ENCODE results near the gene FAM169A.
"Not testable (repeated sequence)": the region's sequence is repeated elsewhere in the genome, so short reads cannot be mapped to it uniquely, and the experiment has no call there.

The FAM169A gene

DNA sequence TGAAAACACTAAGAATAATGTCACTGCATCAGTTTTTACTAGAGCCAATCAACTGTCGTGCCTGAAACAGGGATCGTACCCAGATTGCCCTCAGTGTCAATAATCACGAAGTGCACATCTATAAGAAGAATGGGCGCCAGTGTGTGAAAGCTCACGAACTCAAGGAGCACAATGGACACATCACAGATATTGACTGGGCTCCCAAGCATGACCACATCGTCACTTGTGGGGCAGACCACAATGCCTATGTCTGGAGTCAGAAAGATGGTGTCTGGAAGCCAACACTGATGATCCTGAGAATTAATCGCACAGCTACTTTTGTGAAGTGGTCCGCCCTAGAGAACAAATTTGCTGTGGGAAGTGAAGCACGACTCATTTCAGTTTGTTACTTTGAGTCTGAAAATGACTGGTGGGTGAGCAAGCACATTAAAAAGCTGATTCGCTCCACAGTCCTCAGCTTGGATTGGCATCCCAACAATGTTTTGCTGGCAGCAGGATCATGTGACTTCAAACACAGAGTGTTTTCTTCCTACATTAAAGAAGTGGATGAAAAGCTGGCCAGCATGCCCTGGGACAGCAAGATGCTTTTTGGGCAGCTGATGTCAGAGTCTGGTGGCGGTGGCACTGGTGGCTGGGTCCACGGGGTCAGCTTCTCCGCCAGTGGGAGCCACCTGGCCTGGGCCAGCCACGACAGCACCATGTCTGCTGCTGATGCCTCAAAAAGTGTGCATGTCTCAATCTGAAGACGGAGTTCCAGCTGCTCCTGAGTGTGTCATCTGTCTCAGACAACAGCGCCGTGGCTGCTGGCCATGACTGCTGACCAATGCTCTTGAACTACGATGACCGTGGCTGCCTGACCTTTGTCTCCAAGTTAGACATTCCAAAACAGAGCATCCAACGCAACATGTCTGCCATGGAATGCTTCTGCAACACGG is 66.9 kb downstream of the FAM169A start:
- no peak for DNase-seq (ENCODE audit: low read depth in 1 of 2, low spot score in 1 of 2)

DNA sequence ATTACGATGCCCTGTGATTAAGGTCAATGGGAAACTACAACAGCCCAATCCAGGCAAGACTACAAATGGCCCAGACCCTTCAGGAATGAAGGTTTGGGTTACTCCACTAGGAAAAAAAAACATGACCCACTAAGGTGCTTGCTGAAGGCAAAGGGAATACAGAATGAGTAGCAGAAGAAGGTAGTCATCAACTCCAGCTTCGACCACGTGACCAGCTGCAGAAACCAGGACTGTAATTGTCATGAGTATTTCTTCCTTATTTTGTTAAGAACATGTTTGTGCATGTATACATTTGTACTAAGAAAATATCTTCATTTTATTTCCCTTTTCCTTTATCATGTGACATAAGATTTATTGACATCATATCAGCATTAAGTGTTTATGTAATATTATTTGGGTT is 74.5 kb downstream of the FAM169A start:
- not testable (repeated sequence) for DNase-seq (ENCODE audit: low read depth in 1 of 2, low spot score in 1 of 2)

DNA sequence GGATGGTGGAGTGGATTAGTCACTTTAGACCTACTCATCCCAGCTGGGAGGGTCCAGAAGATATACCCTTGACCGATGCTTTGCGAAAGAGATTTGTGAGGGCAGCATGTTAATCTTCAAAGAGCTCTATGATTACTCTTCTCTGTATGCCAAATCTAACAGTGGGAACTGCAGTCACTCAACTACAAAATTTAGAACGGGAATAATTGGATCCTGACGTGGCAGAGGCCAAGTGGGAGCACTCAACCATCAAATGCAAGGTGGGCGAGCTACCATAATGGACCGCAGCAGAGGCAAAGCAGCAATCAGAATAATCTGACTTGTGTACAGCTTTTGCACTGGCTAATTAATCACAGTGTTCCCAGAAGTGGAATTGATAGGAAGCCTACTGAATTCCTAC is 78.8 kb downstream of the FAM169A start:
- no peak for DNase-seq (ENCODE audit: low read depth in 1 of 2, low spot score in 1 of 2)

GRCh38 chr5:74786851-74787250 is 79.3 kb downstream of the FAM169A start:
- DNase-seq (ENCODE audit: low read depth in 1 of 2, low spot score in 1 of 2): no peak

DNA sequence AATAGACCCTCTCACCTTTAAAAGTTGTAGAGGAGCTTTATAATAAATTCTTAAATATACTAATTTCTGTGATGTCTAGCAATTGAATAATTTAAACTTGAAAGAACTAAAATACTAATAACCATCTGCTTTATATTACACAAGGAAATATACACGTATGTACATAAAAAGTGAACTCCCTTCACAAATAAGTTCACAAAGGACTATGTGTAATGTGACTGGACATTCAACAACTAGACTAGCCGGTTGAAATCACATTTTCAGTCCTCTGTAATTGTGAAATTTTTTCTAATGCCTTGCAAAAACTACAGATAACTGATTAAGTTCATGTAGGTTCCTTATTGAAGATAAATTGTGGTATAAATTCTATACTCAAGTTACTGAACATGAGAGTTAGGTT is 87.6 kb downstream of the FAM169A start:
- DNase-seq (ENCODE audit: low read depth in 1 of 2, low spot score in 1 of 2): no peak

DNA sequence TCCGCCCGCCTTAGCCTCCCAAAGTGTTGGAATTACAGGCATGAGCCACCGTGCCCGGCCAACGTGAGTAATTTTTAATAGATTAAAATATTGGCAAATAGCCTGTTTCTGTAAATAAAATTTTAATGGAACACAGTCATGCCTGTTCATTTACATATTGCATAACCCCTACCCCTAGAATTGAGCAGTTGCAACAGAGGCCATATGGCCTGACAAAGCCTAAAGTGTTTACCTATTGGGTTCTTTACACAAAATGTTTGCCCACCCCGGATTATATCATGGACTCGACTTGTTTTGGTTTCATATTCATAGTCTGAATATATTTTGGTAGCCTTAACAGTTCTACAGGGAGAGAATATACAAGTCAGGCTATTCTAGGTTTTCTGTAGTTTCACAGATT is 93.8 kb downstream of the FAM169A start:
- DNase-seq (ENCODE audit: low read depth in 1 of 2, low spot score in 1 of 2): no peak

GRCh38 chr5:74767579-74767913 is 98.6 kb downstream of the FAM169A start:
- DNase-seq (ENCODE audit: low read depth in 1 of 2, low spot score in 1 of 2): peak in 1 of 2 donors; percentile 7

DNA sequence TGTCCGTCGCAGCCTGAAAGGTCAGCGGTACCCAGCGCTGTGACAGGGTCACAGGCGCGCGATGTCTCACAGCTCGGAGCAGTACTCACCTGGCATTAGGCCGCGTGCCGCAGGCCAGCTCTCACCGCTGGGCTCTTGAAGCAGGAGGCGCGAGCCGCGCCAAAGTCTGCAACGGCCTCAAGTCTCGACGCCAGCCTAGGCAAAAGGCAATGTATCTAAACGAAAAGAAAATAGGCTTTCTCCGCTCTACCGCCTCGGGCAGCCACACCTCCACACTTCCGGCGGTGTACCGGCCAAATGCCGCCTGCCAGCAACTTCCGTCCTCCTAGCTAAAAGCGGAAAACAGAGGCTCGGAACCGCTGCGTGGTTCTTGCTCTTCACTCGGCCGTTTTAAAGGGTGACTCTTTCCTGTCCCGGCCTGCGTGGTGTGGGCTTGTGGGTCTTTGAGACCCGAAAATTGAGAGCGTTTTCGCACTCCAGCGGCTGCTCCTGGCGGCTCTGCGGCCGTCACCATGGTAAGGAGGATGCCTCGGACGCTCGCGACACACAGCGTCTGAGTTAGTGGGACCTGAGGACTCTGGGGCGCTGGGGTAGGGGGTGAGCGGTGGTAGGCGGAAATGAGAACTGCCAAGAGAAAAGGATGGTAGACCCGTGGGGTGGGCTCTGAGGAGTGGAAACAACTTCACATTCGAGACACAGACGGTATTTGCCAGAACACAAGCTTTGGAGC is 99.2 kb downstream of the FAM169A start, which contains the start of the genes GFM2 and NSA2:
GFM2 (minus strand) TSS at position 269 of the 730 bp plus-strand sequence. CDS start 3,375 bp downstream, outside the sequence.
NSA2 (plus strand) TSS at position 401 of the 730 bp plus-strand sequence; CDS start at position 513, 112 bp downstream.
- DNase-seq (ENCODE audit: low read depth in 1 of 2, low spot score in 1 of 2): peak; percentile 85 to 91

GRCh38 chr5:74766418-74766848 is 99.8 kb downstream of the FAM169A start:
- DNase-seq (ENCODE audit: low read depth in 1 of 2, low spot score in 1 of 2): peak in 1 of 2 donors; percentile 11

DNA sequence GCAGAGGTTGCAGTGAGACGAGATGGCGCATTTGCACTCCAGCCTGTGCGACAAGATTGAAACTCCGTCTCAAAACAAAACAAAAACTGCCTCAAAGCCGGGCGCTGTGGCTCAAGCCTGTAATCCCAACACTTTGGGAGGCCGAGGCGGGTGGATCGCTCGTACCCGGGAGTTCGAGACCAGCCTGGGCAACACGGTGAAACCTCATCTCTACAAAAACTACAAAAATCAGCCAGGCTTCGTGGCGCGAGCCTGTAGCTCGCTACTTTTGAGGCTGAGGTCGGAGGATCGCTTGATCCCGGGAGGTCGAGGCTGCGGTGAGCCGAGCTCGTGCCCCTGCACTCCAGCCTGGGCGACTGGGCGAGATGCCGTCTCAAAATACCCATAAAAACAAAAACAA is 100.3 kb downstream of the FAM169A start:
- DNase-seq (ENCODE audit: low read depth in 1 of 2, low spot score in 1 of 2): no peak

DNA sequence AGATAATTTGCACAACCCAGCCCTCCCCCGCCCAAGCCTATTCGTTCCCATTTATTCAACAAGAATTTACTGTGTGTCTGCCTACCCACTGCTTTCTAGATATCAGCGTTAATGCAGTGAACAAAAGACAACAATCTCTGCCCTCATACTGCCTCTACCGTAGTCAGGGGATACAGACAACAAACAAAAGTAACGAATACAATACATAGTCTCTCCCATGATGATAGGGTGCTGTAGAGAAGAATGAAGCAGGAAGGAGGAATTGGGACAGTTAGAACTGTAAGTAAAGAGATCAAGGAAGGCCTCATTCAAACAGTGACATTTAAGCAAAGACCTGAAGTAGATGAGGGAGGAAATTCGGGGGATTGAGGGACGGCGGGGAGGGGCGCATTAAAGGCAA is 101.0 kb downstream of the FAM169A start:
- no peak for DNase-seq (ENCODE audit: low read depth in 1 of 2, low spot score in 1 of 2)

- no peak for DNase-seq (ENCODE audit: low read depth in 1 of 2, low spot score in 1 of 2)
Measured at GRCh38 chr5:74763504-74763903, 102.7 kb downstream of the FAM169A start.

GRCh38 chr5:74762599-74762998 is 103.6 kb downstream of the FAM169A start:
- DNase-seq (ENCODE audit: low read depth in 1 of 2, low spot score in 1 of 2): peak in 1 of 2 donors; percentile 4

GRCh38 chr5:74761241-74761640 is 104.9 kb downstream of the FAM169A start:
- no peak for DNase-seq (ENCODE audit: low read depth in 1 of 2, low spot score in 1 of 2)

GRCh38 chr5:74748742-74749141 is 117.4 kb downstream of the FAM169A start:
- DNase-seq (ENCODE audit: low read depth in 1 of 2, low spot score in 1 of 2): not testable (repeated sequence)

DNA sequence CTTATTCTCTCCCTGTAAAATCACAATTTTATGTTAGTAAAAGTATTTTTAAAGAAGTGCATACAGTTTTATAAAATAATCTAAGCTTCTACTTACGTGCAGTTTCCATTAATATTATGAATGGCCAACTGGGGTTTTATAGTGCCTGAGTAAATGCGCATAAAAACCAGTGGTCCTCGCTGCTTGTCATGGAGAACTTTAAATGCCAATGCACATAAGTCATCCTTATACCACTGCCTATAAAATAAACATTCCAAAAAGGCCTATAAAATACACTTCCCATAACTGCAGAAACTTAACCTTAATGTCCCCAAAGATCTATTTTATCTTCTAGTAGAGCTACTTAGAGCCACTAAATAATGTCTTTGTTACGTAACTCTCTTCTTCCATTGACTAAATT is 127.8 kb downstream of the FAM169A start:
- DNase-seq (ENCODE audit: low read depth in 1 of 2, low spot score in 1 of 2): no peak

DNA sequence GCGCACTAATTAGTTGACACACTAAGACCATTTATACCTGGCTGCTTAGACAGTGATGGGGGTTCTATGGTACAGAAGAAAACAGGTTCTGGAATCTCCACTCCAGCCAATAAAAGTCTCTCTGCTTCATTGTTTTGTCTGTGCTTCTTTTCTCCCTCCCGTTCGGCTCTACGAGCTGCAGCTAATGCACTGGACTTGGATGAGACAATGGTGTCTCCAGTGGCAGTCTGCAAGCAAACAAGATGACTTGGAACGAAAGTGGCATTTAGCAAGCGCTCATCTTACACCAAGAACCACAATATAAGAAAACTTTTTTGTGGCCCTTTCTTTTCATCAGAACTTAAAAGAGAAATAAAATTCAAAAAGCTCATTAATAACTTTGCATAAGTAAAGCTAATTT is 129.4 kb downstream of the FAM169A start:
- no peak for DNase-seq (ENCODE audit: low read depth in 1 of 2, low spot score in 1 of 2)

All from activated CD4-positive, alpha-beta T cell treated with anti-CD3 and anti-CD28 coated beads, Interleukin-2, amount 50 U/mL, for 24 hours (primary cell).